Measurements from ENCODE around the gene MPHOSPH8.

- TF ChIP-seq, protein P1, sequence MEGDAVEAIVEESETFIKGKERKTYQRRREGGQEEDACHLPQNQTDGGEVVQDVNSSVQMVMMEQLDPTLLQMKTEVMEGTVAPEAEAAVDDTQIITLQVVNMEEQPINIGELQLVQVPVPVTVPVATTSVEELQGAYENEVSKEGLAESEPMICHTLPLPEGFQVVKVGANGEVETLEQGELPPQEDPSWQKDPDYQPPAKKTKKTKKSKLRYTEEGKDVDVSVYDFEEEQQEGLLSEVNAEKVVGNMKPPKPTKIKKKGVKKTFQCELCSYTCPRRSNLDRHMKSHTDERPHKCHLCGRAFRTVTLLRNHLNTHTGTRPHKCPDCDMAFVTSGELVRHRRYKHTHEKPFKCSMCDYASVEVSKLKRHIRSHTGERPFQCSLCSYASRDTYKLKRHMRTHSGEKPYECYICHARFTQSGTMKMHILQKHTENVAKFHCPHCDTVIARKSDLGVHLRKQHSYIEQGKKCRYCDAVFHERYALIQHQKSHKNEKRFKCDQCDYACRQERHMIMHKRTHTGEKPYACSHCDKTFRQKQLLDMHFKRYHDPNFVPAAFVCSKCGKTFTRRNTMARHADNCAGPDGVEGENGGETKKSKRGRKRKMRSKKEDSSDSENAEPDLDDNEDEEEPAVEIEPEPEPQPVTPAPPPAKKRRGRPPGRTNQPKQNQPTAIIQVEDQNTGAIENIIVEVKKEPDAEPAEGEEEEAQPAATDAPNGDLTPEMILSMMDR (IDR thresholded peaks at IDR 0.05), result no peak
- TF ChIP-seq EP300 (IDR thresholded peaks at IDR 0.05; ENCODE audit: low read depth) (no peak), POLR2A (IDR thresholded peaks at IDR 0.05) (no peak)
Measured at GRCh38 chr13:19661126-19661525, 27.7 kb downstream of the MPHOSPH8 start.

Measured in transverse colon (tissue), 3 donors.